ENCODE measurements around the gene TNFRSF14.

Gene TNFRSF14

DNA sequence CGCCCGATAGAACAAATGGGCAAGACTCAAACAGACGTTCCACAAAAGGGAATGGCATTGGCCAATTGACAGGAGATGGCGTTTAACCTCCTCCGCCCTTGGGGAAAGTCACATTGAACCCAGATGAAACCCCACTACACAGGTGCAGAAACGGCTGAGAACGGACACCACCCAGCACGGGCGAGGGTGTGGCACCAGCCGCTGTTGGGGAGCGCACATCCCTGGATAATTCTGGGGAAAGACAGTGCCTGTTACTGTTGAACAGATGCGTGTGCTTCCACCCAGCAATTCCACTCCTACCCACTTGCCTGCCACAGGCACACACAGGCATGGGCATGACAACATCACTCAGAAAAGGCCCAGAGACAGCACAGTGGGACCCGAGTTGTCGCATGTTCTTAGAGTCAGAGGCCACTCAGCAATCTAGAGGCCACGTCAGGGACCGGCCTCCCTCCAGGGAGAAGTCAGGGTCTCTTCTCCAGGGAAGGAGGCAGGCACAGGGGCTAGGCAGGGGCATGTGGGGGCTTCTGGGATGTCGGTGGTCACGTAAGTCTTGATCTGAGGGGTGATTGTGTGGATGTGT, 45.6 kb downstream of the TNFRSF14 start:
- no peak for DNase-seq (ENCODE audit: low read depth, low spot score)

DNA sequence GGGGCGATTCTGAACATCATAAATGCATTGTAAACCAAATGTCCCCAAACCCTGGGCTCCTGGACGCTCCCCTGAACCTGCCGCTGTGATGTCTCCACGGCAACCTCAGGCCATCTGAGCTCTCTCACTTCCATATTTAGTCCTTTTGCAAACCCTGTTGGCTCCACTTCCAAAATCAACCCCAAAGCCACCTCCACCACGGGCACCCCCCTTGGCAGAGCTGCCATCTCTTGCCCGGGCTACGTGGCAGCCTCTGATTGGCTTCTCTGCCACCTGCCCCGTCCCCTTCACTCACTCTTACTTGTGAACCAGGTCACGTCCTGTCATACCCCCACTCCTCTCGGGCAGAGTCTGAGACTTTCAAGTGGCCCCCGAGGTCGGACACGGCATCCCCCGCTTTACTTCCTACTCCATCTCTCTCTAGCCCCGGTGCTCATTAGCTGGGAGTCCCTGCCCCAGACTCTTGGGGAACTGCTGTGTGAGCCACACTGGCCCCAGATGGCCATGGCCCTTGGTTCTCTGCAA, 46.2 kb downstream of the TNFRSF14 start:
- DNase-seq (ENCODE audit: low read depth, low spot score): no peak

DNA sequence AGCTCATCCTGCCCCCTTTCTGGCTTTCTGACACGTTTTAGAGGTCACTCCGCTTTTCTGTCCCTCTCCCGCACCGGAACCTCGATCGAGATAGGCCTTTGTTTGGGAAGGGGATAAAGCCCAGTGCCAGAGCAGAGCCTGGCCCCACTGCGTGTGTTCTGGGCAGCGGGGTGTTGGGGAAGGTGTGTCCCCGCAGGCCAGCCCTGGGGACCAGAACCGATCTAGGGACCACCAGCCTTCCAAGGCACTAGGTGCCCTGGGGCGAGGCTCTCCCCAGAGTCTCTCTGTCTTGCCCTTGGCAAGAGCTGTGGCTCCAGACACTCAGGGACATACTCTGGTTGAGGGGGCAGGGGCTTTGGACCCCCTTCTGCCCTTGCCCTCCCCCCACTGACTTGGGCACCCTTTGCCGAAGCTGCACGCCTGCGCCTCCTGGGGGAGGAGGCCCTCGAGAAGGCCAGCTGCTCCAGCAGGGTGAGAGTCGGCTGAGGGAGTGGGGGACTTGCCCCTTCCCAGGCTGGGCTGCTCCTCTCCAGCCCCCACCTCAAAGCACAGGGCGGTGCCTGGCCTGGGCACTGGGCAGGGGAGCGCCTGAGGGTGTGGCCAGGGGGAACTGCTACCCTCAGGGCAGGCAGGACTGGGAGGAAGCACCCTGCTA, 46.8 kb downstream of the TNFRSF14 start:
- DNase-seq (ENCODE audit: low read depth, low spot score): no peak

DNA sequence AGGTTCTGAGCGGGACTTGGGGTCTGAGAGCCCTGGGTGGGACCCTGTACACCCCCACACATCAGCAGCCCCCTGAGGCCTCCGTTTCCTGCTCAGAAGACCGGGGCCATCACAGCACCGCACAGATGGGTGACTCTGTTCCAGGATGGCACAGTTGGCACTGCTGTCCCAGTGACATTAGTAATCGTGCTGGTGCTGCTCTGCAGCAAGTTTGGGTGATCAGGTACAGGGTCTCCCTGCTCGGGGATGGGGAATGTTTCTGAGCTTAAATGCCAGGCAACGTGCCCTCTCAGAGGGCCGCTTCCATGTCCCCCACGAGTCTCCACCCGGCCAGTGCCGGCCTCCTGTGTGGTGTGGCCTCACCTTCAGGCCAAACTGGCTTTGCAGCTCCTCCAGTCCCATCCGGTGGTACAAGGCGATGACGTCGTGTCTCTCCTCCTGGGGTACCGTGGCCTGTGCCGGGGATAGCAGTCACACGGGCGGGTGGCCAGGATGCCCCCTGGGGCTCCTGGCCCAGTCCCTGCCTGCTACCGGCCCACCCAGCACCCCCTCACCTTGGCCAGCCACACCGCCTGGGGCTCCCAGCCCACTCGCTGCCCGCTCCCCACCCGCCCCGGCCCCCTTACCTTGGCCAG, 47.5 kb downstream of the TNFRSF14 start:
- DNase-seq (ENCODE audit: low read depth, low spot score): no peak

DNA sequence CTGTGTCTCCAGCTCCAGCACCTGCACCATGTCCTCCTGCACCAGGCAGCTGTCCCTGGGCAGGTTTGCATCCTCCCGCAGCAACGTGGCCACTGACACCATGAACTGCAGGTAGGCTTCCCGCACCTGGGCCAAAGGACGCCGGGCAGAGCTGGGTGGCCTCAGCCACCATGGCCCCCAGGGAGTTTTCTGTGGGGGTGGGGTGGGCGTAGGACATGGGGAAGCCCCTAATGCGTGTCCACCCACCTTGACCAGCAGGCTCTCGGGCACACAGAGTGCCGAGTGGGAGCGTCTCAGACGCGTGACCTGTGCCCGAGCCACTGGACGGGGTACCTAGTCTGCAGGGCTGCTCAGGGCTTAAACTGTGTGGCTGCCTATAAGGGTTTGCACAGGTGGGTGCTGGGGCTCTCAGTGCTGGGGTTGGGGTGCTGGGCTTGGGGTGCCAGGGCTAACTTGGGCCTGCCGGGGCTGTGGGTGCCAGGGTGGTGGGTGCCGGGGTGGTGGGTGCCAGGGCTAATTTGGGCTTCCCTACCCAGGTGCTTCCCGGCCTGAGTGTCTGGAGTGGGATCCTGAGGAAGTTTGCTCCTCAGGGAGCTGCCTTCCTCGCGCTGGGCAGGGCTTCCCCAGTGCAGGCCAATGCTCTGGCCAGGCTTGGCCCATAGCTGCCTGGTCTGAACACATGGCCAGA, 48.1 kb downstream of the TNFRSF14 start:
- DNase-seq (ENCODE audit: low read depth, low spot score): no peak

DNA sequence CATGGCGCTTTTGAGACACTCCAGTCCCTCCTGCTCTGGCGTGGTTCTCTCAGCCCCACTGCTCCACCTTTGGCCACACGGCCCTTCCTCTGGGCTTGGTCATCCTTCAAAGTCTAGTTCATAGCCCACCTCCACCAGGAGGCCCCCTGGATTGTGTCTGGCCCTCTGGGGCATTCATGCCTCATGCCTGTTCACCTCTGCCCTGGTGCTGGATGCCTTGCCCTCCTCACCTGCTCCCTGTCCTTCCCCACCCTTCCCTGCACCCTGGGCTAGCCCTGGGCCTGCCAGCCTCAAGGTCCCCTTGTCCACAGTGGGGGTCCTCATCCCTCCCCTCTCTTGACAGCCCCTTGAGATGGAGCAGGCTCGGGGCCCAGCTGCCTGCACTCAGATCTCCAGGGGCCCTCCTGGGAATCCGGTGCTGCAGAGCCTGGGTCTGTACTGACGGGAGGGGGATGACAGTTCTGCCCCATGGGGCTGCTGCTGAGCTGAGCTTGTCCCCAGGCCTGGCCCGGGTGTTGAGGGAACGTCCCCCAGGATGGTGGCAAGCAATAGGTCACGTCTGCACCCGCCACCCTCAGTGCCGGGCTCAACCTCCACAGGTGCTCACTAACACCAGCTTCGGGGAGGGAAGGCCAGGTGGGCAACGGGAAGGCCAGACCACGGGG, 48.8 kb downstream of the TNFRSF14 start:
- no peak for DNase-seq (ENCODE audit: low read depth, low spot score)

DNA sequence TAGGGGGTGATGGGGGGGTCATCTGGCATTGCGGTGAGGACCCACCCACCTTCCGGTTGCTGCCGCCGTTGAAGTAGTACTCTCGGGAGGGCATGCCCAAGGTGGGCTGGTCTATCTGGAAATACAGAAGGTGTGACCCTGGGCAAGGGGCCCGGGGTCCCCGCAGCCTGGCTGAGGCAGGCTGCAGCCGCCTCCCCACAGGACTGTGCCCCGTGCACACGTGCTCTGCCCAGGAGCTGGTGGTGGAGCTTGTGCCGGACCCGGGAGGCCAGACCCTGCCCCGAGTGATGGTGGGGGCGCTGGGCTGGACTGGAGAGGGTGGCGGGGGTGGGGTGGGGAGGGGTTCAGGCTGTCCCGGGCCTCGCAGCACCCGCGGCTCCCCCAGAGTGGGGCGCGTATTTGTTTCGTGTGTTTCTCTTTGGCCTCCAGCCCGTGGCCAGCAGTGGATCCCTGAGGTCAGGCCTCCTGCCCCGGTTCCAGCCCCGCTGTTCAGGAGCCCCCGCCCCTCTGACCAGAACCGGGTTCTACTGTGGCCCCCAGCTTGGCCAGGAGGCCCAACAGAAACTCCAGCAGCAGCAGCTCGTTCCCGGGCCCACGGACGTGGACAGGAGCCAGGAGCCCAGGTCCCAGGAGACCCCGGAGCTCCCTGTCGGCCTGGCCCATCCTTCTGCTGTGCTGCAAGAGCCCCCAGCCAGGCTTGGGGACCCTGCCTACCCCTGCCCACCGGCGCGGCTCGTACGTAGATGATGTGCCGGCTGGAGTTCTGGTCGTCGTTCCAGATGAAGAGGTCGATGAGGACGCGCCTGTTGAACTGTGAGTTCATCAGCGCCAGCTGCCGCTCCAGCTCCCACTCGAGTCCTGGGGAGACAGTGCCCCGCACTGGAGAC, 49.6 kb downstream of the TNFRSF14 start:
- DNase-seq (ENCODE audit: low read depth, low spot score): no peak

DNA sequence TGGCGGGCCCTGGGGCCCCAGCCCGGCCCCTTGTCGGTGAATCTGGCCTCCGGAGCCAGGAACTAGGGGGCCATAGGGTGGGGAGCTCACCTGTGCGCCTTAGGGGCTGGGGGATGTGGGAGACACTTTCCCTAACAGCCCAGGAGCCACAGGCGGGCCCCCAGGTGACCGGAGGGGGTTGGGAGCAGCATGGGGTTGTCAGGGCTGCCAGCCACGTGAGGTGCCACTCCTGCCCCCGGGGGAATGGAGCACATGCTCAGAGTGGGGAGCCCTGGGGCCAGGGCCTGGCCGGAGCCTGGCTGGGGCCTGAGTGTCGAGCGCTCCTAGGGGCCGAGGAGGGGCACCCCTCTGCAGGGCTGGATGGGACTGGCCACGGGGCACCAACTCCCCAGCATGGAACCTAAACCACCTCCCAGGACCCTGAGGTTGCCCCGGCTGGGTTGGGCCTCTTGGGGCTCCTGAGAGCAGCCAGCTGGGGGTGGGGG, 50.3 kb downstream of the TNFRSF14 start:
- no peak for DNase-seq (ENCODE audit: low read depth, low spot score)

DNA sequence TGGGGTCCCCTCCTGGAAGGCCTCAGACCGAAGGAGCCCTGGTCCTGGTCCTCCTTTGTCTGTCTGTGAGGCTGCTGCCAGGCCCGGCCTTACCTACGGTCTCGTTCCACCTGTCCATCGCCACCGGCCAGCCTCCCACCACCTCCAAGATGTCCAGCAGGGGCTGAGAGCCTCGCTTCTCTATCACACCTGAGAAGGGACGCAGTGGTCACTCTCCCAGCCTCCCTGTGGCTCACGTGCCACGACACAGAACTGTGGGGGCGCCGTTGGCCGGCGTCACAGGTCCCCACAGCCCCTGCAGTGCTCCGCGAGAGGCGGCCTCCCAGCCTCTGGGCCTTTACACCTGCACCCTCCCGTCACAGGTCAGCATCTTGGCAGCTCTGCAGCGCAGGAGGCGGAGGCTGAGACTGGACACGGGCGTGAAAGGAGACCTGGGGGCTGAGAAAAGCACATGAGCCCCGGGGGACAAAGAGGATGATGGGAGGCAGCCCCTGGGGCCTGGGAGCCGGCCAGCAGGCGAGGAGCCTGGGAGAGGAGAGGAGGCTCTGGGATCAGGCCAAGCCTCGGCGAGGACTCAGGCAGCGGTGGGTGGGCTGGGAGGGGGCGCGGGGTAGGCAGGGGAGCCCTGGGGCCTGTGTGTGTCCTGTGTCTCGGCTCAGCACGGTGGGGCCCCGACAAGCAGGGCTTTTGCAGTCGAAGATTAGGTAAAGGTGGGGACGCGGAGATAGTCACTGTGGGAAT, 50.9 kb downstream of the TNFRSF14 start:
- DNase-seq (ENCODE audit: low read depth, low spot score): no peak

DNA sequence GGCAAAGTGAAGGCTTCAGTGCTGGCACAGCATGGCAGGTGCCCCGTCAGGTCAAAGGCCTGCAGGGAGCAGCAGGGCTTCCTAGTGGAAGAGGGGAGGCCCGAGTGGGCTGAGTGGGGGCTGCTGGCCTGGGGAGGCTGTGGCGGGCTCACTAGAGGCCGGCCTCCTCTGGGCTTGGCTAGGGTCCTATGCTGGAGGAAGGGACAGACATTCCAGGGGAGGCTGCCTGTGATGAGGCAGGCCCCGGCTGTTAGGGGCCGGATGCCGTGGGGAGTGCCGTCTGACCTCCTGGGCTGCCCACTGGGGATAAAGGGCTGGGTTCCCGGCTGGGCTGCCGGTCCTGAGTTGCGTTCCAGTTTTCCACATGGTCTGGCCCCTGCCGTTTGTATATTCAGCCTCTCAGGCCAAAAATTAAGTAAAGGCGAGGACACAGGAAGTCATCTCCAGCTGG, 51.5 kb downstream of the TNFRSF14 start:
- DNase-seq (ENCODE audit: low read depth, low spot score): no peak

DNA sequence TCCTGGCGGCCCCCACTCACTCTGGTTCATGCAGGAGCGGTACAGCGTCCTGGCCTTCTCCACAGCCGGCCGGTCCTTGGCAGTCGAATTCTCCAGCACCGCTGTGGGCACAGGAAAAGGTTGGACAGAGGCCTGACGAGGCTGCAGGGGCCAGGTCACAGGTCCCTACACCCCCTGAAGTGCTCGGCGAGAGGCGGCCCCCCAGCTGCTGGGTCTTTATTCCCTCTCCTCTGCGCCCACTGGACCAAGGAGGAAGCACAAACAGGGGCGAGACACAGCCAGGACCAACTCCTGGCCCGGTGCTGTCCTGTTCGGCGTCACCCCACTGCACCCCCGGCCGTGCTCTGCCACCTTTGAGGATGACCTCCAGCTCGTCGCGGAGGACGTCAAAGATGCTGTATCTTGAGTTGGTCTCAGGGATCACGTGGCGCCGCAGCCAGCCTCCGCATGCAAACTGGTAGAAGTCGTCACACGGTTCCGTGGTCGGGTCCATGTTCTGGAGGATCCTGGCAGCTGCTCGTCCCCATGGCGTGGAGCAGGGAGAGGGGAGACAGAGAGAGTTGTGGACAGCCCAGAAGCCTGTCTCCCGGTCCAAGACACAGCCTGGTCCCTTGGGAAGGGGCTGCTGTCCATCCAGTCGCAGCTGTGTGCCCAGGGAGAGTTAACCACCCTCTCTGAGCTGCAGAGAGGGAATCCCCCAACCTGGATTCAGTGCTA, 53.3 kb downstream of the TNFRSF14 start:
- no peak for DNase-seq (ENCODE audit: low read depth, low spot score)

DNA sequence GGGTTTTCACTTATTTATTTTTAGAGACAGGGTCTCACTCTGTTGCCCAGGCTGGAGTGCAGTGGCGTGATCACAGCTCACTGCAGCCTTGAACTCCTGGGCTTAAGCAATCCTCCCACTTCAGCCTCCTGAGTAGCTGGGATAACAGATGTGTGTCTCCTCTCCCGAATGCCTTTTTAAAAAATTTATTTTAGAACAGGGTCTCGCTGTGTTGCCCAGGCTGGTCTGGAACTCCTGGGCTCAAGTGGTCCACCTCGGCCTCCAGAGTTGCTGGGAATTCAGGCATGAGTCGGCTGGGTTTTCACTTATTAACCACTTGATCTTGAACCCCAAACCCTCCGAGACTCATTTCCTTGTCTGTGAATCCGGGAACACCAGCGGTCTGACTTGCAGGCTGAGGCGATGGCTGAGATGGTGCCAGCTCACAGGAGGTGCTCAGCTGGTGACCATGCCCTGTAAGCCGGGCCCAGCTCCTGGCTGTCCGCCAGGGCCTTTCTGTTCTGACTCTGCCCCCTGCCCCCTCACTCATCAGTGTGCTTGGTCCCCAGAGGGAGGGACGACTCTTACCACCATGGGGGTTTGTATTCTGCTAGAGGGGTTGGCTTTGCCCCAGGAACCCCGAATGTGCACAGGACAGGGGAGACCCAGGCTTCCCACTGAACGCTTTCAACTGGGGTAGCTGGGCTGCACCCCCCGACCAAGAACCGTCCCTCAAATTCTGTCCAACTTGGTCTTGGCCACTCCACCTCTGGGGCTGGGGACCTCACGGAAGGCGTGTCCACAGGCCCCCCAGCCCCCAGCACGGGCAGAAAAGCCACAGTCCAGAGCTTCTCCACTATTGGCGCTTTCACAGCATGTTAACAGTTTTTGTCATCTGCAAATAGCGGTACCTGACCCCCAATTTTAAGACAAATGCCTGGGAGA, 54.1 kb downstream of the TNFRSF14 start:
- DNase-seq (ENCODE audit: low read depth, low spot score): no peak

DNA sequence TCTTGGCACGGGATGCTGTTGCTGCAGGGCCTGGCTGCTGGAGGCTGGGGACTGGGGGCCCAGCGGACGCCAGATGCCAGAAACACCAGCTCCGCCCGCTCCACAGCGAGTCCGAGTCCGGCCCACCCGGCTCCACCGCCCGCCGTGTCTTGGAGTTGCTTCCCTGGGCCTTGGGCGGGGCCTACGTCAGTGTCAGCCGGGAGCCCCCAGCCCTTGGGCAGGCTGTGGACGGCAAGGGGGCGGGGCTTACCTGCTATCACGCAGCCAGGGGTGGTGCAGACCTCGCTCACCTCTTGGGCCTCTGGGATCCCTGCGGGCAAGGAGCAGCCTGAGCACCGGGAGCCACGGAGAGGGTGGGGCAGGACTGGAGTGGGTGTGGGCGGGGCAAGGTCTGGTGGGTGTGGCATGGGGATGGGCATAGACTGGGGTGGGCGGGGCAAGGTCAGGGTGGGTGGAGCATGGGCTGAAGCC, 54.9 kb downstream of the TNFRSF14 start:
- peak; percentile 21 for DNase-seq (ENCODE audit: low read depth, low spot score)

DNA sequence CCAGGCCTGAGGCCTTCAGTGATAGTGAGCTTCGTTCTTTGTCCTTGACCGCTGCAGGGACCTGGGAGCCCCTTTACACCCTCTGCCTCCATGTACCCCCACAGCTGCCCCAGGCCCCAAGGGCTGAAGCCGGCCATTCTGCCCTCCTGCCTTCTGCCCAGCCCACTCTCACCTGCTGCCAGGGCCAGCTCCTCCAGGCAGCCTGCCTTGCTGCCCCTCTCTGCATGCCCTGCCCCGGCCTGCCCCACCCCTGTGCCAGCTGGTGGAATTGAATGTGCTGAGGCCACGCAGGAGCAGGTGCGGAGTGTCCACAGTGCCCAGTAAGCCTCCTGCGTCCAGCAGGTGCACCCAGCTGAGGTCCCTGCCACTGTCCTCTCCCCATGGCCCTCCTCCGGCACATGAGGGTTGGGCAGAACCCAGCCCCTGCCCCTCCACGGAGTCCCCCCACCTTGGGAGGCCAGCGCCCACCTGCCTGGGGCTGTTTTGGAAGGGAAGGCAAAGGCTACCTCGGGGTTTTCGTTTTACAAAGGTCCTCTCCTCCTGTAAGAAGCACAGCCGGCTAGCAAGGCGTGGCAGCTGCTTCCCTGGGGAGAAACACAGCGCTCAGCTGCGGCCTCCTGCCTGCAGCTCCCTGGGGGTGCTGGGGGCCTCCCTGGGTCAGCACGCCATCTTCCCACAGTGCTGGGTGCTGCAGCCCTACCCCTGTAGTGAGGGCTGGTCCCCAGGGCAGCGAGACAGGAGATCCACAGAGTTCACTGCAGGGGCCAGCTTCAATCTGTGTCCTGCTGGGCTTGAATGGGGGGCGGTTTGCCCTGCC, 55.7 kb downstream of the TNFRSF14 start:
- DNase-seq (ENCODE audit: low read depth, low spot score): no peak

DNA sequence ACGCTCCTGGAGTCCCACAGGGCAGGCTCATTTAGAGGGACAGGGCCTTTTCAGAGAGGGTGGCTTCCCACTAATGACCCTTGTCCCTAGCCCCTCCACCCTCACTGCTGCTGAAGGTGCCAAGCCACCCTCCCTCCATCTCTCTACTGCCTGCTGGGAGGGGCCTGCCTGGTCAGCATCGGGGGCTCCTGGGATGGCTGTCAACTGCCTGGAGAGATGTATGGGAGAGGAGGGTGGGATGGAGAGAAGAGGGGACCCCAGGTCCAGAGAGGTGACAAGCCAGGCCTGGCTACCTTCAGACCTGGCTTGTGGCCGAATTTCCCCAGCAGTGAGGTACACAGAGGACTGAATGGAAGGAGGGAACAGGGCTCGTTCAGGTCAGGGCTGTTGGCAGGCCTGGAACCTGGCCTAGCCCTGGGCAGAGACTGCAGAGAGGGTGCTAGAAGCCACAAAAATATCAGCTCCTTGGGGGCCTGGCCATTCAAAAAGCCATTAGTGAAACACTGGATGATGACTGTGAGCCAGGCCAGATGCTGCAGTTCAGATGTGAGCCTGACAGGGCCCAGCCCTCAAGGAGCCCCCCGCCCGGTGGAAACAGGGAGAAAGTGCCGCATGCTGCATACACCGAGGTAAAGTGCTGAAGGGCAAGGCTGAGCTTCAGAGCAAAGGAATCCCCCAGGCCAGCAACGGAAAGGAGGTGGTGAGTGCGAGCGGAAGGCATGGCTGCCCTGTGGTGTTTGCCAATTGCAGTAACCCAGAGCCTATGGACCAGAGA, 56.6 kb downstream of the TNFRSF14 start:
- DNase-seq (ENCODE audit: low read depth, low spot score): no peak

Measured in smooth muscle cell of the brain vasculature (primary cell).